Measurements from ENCODE around the gene PAGE4. TPM values are rescaled to one million over a fixed set of nuclear protein-coding genes. Genes with fewer than 3 reads are reported as not detected.

PAGE4 gene
- total and polyA plus RNA-seq, 2 of the 13 experiments (the other 11 are each of a cell fraction or from before 2014, with no cell fraction given): 1.1 TPM; not detected in 1

GRCh38 chrX:49792376-49792775 lies 36.7 kb upstream of the PAGE4 start (continued):
- TF ChIP-seq, protein P1, sequence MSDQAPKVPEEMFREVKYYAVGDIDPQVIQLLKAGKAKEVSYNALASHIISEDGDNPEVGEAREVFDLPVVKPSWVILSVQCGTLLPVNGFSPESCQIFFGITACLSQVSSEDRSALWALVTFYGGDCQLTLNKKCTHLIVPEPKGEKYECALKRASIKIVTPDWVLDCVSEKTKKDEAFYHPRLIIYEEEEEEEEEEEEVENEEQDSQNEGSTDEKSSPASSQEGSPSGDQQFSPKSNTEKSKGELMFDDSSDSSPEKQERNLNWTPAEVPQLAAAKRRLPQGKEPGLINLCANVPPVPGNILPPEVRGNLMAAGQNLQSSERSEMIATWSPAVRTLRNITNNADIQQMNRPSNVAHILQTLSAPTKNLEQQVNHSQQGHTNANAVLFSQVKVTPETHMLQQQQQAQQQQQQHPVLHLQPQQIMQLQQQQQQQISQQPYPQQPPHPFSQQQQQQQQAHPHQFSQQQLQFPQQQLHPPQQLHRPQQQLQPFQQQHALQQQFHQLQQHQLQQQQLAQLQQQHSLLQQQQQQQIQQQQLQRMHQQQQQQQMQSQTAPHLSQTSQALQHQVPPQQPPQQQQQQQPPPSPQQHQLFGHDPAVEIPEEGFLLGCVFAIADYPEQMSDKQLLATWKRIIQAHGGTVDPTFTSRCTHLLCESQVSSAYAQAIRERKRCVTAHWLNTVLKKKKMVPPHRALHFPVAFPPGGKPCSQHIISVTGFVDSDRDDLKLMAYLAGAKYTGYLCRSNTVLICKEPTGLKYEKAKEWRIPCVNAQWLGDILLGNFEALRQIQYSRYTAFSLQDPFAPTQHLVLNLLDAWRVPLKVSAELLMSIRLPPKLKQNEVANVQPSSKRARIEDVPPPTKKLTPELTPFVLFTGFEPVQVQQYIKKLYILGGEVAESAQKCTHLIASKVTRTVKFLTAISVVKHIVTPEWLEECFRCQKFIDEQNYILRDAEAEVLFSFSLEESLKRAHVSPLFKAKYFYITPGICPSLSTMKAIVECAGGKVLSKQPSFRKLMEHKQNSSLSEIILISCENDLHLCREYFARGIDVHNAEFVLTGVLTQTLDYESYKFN (CRISPR knock-in tag; conservative IDR thresholded peaks at IDR 0.05): peak; percentile 36; the same call in 1 of the 2 replicates
- peak; percentile 48; the same call in 1 of the 2 replicates for TF ChIP-seq ARID5B (CRISPR knock-in tag; IDR thresholded peaks at IDR 0.05)

DNA sequence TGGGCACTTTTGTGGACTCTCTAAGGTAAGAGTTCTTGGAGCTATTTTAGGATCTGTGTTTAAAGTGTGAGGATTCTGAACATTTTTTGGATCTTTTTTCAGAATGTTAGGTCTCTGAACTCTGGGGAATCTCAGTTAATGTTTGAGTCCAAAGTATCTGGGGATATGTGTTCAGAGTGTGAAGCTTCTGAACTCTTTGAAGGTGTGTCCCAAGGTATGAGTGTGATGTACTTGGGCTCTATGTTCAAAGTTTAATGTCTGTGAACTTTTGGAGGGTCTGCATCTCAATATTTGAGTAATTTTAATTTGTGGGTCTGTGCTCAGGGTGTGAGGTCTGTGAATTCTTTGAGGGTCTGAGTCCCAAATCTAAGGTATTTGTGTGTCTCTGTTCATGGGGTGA lies 35.4 kb upstream of the PAGE4 start:
- FAIRE-seq (peak; percentile 74), DNase-seq (ENCODE audit: low spot score) (peak; percentile 29), ATAC-seq (peak; percentile 44; the same call in 2 of the 3 replicates)
- Histone ChIP-seq H3K4me3 (replicated peaks in 1 of 3; ENCODE audit: insufficient read depth in 1 of 3, low read depth in 2 of 3, low read length in 3 of 3) (no peak overlapping the region), H3K27me3 (ENCODE audit: control insufficient read depth in 1 of 2, insufficient read depth in 2 of 2, low read length in 2 of 2) (no peaks in the 10 kb centered on the region), H3K79me2 (ENCODE audit: insufficient read depth, low read length) (peaks cover 3% of the 10 kb centered on the region), H3K27ac (ENCODE audit: extremely low read length, insufficient read depth, low read length) (peak overlapping the region; percentile 77), H3K4me1 (ENCODE audit: insufficient read depth, low read length) (peaks cover 62% of the 10 kb centered on the region), H3K36me3 (replicated peaks in 1 of 2; ENCODE audit: control insufficient read depth in 1 of 2, insufficient read depth in 2 of 2, low read length in 2 of 2) (no peaks in the 10 kb centered on the region), H3K4me2 (ENCODE audit: low read depth, low read length) (0 out of 2 replicates have a peak overlapping the region, but pooled peaks have one; percentile 12), H2AFZ (ENCODE audit: low read length) (no peak overlapping the region), H3K9me3 (ENCODE audit: low read length) (no peaks in the 10 kb centered on the region), H4K20me1 (ENCODE audit: insufficient read depth, low read length) (no peaks in the 10 kb centered on the region), H3K9ac (ENCODE audit: insufficient read depth, low read depth, low read length) (no peak overlapping the region)
- in situ Hi-C loops (cut with HindIII; ENCODE audit: extremely low pct_ligation_motif_present, low pct_unique_long_range_greater_than_20kb) (no loop called here), intact Hi-C loops (cut with micrococcal nuclease; ENCODE audit: unreplicated experiment) (no loop called here)
- no TSS peak for BruUV-seq (replicated peaks)
- CTCF ChIA-PET (ENCODE audit: low intra/inter-chr PET ratio, low total read pairs): no interaction called here
- POLR2A ChIA-PET: no interaction called here
- 0 out of 2 replicates have a peak, but pooled peaks have one; percentile 19 for TF ChIP-seq MEF2D (CRISPR knock-in tag; IDR thresholded peaks at IDR 0.05)
- peak; percentile 57; the same call in 1 of the 2 replicates for TF ChIP-seq NCOR1 (IDR thresholded peaks at IDR 0.05; ENCODE audit: borderline replicate concordance, low read length)
- TF ChIP-seq ZFP62 (CRISPR knock-in tag; IDR thresholded peaks at IDR 0.05): no peak
- TF ChIP-seq GFI1 (CRISPR knock-in tag; IDR thresholded peaks at IDR 0.05; ENCODE audit: borderline replicate concordance): peak; percentile 80
- no peak for TF ChIP-seq ZNF839 (CRISPR knock-in tag; IDR thresholded peaks at IDR 0.05; ENCODE audit: borderline replicate concordance)
- TF ChIP-seq HNF4A (CRISPR knock-in tag; IDR thresholded peaks at IDR 0.05): peak; percentile 58
- peak; percentile 96 for TF ChIP-seq ZNF18 (CRISPR knock-in tag; IDR thresholded peaks at IDR 0.05; ENCODE audit: insufficient replicate concordance)
- TF ChIP-seq FOXK1 (CRISPR knock-in tag; IDR thresholded peaks at IDR 0.05; ENCODE audit: borderline replicate concordance, low read depth): no peak
